ENCODE data around the gene ASMTL.
"Not testable (repeated sequence)": the region's sequence is repeated elsewhere in the genome, so short reads cannot be mapped to it uniquely, and the experiment has no call there.

Gene ASMTL

DNA sequence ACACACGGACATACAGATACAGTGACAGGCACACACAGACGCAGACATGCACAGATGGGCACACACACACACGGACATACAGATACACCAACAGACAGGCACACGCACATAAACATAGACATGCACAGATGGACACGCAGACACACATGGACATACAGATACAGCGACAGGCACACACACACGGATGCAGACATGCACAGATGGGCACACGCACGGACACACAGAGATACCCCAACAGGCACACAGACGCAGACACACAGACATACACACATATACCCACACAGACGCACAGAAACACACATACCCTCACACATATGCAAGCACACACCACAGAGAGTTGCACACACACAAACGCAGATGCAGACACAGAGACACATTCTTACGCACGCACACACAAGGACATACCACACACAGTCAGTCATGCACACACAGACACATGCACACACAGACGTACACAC lies 36.4 kb downstream of the ASMTL start:
- peaks cover 42% of the 10 kb centered on the region for H3K36me3 ChIP-seq (replicated peaks)
- H3K4me3 ChIP-seq (ENCODE audit: low read depth, low read length), result no peak overlapping the region
- DNase-seq, result no peak
- no peak overlapping the region for H3K27ac ChIP-seq
- no peaks in the 10 kb centered on the region for H3K27me3 ChIP-seq (replicated peaks)
- in situ Hi-C loops (cut with HindIII; ENCODE audit: low pct_ligation_motif_present, low sequenced_read_pairs), result no loop called here
- TF ChIP-seq, protein P1, sequence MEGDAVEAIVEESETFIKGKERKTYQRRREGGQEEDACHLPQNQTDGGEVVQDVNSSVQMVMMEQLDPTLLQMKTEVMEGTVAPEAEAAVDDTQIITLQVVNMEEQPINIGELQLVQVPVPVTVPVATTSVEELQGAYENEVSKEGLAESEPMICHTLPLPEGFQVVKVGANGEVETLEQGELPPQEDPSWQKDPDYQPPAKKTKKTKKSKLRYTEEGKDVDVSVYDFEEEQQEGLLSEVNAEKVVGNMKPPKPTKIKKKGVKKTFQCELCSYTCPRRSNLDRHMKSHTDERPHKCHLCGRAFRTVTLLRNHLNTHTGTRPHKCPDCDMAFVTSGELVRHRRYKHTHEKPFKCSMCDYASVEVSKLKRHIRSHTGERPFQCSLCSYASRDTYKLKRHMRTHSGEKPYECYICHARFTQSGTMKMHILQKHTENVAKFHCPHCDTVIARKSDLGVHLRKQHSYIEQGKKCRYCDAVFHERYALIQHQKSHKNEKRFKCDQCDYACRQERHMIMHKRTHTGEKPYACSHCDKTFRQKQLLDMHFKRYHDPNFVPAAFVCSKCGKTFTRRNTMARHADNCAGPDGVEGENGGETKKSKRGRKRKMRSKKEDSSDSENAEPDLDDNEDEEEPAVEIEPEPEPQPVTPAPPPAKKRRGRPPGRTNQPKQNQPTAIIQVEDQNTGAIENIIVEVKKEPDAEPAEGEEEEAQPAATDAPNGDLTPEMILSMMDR (IDR thresholded peaks at IDR 0.05; ENCODE audit: low read depth, low read length, missing control alignments), result no peak

DNA sequence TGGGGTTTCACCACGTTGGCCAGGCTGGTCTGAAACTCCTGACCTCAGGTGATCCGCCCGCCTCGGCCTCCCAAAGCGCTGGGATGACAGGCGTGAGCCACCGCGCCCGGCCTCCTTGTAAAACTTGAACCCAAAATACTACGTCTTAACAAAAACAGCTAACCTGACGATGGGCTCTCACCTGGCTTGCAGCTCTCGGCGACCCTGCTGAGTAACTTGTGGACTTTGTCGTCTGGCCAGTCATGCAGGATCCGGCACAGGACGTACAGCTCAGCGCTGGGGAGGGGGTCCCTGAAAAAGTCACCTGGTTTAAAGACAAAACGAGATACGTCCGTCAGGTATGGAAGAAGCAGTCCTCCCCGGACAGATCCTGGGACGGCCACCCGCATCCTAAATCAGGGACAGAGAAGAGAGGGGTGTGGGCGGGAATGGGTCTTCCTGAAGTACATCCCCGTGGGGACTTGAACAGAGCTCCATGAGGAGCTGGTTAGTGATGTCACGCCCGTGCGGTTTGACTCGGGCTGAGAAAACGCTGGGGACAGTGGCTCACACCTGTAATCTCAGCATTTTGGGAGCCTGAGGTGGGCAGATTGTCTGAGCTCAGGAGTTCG lies 40.1 kb downstream of the ASMTL start:
- no peak for DNase-seq
- H3K36me3 ChIP-seq (replicated peaks), result peaks cover 38% of the 10 kb centered on the region
- TF ChIP-seq, protein P1 (IDR thresholded peaks at IDR 0.05; ENCODE audit: low read depth, low read length, missing control alignments), result no peak
- H3K27me3 ChIP-seq (replicated peaks), result no peaks in the 10 kb centered on the region
- in situ Hi-C loops (cut with HindIII; ENCODE audit: low pct_ligation_motif_present, low sequenced_read_pairs), result no loop called here
- H3K27ac ChIP-seq, result no peak overlapping the region
- H3K4me3 ChIP-seq (ENCODE audit: low read depth, low read length), result no peak overlapping the region

DNA sequence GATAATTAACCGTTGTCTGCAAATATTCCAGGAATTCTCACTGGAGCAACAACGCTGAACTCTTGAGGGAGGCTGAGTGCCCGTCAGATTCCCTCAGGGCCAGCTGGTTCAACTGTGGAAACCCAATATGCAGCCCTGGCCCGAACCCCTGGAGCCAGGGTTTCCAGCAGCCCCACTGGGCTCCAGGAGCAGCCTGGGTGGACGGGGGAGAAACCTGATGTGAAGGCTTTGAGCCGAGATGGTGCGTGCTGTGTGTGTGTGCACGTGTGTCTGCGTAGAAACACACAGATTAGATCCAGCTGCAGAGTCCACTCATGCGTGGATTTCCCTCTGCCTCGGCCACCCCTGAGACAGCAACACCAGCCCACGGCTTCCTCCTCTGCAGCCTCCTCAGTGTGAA lies 41.4 kb downstream of the ASMTL start:
- no peak for DNase-seq

DNA sequence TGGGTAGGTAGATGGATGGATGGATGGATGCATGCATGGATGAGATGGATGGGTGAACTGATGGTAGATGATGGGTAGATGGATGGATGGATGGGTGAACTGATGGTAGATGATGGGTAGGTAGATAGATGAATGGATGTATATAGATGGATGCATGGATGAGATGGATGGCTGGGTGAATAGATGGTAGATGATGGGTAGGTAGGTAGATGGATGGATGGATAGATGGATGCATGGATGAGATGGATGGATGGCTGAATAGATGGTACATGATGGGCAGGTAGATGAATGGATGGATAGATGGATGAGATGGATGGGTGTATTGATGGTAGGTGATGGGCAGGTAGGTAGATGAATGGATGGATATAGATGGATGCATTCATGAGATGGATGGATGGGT lies 45.7 kb downstream of the ASMTL start:
- Histone ChIP-seq H3K4me3 (ENCODE audit: low read depth, low read length) (no peak overlapping the region), H3K27me3 (replicated peaks) (no peaks in the 10 kb centered on the region), H3K36me3 (replicated peaks) (peaks cover 49% of the 10 kb centered on the region), H3K27ac (no peak overlapping the region)
- in situ Hi-C loops (cut with HindIII; ENCODE audit: low pct_ligation_motif_present, low sequenced_read_pairs), result no loop called here
- TF ChIP-seq, protein P1 (IDR thresholded peaks at IDR 0.05; ENCODE audit: low read depth, low read length, missing control alignments), result no peak
- no peak for DNase-seq

More for the DNA sequence above, 41.4 kb downstream of the ASMTL start:
- Histone ChIP-seq H3K4me3 (ENCODE audit: low read depth, low read length) (no peak overlapping the region), H3K27ac (no peak overlapping the region), H3K27me3 (replicated peaks) (no peaks in the 10 kb centered on the region), H3K36me3 (replicated peaks) (peaks cover 45% of the 10 kb centered on the region)
- in situ Hi-C loops (cut with HindIII; ENCODE audit: low pct_ligation_motif_present, low sequenced_read_pairs), result no loop called here
- TF ChIP-seq, protein P1 (IDR thresholded peaks at IDR 0.05; ENCODE audit: low read depth, low read length, missing control alignments), result no peak

DNA sequence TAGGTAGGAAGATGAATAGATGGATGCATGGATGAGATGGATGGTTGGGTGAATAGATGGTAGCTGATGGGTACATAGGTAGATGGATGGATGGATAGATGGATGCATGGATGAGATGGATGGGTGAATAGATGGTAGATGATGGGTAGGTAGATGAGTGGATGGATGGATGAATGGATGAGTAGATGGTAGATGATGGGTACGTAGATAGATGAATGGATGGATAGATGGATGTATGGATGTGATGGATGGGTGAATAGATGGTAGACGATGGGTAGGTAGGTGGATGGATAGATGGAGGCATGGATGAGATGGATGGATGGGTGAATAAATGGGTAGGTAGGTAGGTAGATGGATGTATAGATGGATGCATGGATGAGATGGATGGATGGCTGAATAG lies 46.9 kb downstream of the ASMTL start:
- H3K27me3 ChIP-seq (replicated peaks); DNase-seq; H3K27ac ChIP-seq; H3K4me3 ChIP-seq (ENCODE audit: low read depth, low read length); in situ Hi-C loops (cut with HindIII; ENCODE audit: low pct_ligation_motif_present, low sequenced_read_pairs): not testable (repeated sequence)
- H3K36me3 ChIP-seq (replicated peaks), result peaks cover 47% of the 10 kb centered on the region

DNA sequence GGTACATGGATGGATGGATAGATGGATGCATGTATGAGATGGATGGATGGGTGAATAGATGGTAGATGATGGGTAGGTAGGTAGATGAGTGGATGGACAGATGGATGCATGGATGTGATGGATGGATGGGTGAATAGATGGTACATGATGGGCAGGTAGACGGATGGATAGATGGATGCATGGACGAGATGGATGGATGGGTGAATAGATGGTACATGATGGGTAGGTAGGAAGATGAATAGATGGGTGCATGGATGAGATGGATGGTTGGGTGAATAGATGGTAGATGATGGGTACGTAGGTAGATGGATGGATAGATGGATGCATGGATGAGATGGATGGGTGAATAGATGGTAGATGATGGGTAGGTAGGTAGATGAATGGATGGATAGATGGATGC lies 48.8 kb downstream of the ASMTL start:
- H3K4me3 ChIP-seq (ENCODE audit: low read depth, low read length); DNase-seq; H3K27me3 ChIP-seq (replicated peaks); in situ Hi-C loops (cut with HindIII; ENCODE audit: low pct_ligation_motif_present, low sequenced_read_pairs); H3K27ac ChIP-seq: not testable (repeated sequence)
- peaks cover 52% of the 10 kb centered on the region for H3K36me3 ChIP-seq (replicated peaks)

DNA sequence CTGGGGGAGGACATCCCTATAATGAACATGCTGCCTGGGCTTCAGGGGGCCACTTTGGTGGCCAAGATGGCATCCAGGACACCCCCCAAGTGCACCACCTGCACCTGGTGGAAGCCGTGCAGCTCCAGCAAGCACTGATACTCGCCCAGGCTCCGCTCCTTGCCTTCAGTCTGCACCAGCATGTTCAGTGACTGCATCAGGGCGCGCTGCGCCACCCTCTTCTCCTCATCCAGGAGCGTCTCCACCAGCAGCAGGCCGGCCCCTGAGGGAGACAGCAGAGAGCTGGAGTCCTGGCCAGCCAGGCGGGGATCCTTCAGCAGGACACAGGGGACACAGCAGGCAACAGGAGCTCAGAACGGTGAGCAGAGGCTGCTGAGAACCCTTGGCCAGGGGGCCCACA lies 49.5 kb downstream of the ASMTL start:
- H3K36me3 ChIP-seq (replicated peaks), result peaks cover 55% of the 10 kb centered on the region
- no peak for DNase-seq

More for the DNA sequence above, 49.5 kb downstream of the ASMTL start:
- H3K4me3 ChIP-seq (ENCODE audit: low read depth, low read length), result no peak overlapping the region
- TF ChIP-seq, protein P1 (IDR thresholded peaks at IDR 0.05; ENCODE audit: low read depth, low read length, missing control alignments), result no peak
- H3K27me3 ChIP-seq (replicated peaks), result no peaks in the 10 kb centered on the region
- in situ Hi-C loops (cut with HindIII; ENCODE audit: low pct_ligation_motif_present, low sequenced_read_pairs), result no loop called here
- no peak overlapping the region for H3K27ac ChIP-seq

Measured in brain microvascular endothelial cell (primary cell).